ENCODE results near the gene WWOX.

GRCh38 chr16:78629173-78629572 lies 529.7 kb downstream of the WWOX start:
- TF ChIP-seq, protein P1, sequence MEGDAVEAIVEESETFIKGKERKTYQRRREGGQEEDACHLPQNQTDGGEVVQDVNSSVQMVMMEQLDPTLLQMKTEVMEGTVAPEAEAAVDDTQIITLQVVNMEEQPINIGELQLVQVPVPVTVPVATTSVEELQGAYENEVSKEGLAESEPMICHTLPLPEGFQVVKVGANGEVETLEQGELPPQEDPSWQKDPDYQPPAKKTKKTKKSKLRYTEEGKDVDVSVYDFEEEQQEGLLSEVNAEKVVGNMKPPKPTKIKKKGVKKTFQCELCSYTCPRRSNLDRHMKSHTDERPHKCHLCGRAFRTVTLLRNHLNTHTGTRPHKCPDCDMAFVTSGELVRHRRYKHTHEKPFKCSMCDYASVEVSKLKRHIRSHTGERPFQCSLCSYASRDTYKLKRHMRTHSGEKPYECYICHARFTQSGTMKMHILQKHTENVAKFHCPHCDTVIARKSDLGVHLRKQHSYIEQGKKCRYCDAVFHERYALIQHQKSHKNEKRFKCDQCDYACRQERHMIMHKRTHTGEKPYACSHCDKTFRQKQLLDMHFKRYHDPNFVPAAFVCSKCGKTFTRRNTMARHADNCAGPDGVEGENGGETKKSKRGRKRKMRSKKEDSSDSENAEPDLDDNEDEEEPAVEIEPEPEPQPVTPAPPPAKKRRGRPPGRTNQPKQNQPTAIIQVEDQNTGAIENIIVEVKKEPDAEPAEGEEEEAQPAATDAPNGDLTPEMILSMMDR (IDR thresholded peaks at IDR 0.05): no peak
- TF ChIP-seq EP300 (IDR thresholded peaks at IDR 0.05) (no peak), CBX2 (IDR thresholded peaks at IDR 0.05; ENCODE audit: borderline replicate concordance, low read depth) (no peak), MAFK (IDR thresholded peaks at IDR 0.05; ENCODE audit: partially characterized antibody) (no peak), POLR2A (IDR thresholded peaks at IDR 0.05; ENCODE audit: low read length) (no peak)
